Subcutaneous abdominal adipose tissue (tissue), 5 donors: ENCODE results near the gene C14orf93.

Source experiments
- H3K27ac ChIP-seq: one replicate; pipeline ENCODE4 v1.7.0; 2013; ENCODE audit warnings: low read depth, mild to moderate bottlenecking, inconsistent platforms, low read length, moderate library complexity
- H3K27me3 ChIP-seq, 5 donors: one replicate each; pipeline ENCODE4 v1.7.0; 2013; ENCODE audit warnings: low read length in 5 of 5, inconsistent platforms in 1 of 5; ENCODE audit not compliant: control insufficient read depth in 5 of 5, insufficient read depth in 4 of 5
- H3K36me3 ChIP-seq, 5 donors: one replicate each; pipeline ENCODE4 v1.7.0; 2013; ENCODE audit warnings: low read length in 5 of 5; ENCODE audit not compliant: control insufficient read depth in 5 of 5, insufficient read depth in 5 of 5
- H3K4me1 ChIP-seq, 5 donors: one replicate each; pipeline ENCODE4 v1.7.0; 2013; ENCODE audit warnings: low read length in 5 of 5, mild to moderate bottlenecking in 3 of 5, moderate library complexity in 1 of 5; ENCODE audit not compliant: control insufficient read depth in 5 of 5, insufficient read depth in 5 of 5
- H3K4me3 ChIP-seq, 5 donors: one replicate each; pipeline ENCODE4 v1.7.0; 2013; ENCODE audit warnings: low read length in 5 of 5, low read depth in 1 of 5
- H3K9ac ChIP-seq, 5 donors: one replicate each; pipeline ENCODE4 v1.7.0; 2013; ENCODE audit warnings: low read length in 5 of 5, mild to moderate bottlenecking in 4 of 5, moderate library complexity in 3 of 5
- H3K9me3 ChIP-seq, 5 donors: one replicate each; pipeline ENCODE4 v1.7.0; 2013; ENCODE audit warnings: low read length in 5 of 5; ENCODE audit not compliant: control insufficient read depth in 5 of 5
- donor health status: healthy.
- donor health status: healthy.
- donor health status: healthy.
- donor health status: healthy.
- donor health status: healthy.

C14orf93 gene

GRCh38 chr14:22995889-22996625 is 13.9 kb downstream of the C14orf93 start:
- Histone ChIP-seq H3K27ac (no peak overlapping the region), H3K9ac (no peak overlapping the region)

GRCh38 chr14:22994762-22995275 is 15.1 kb downstream of the C14orf93 start:
- Histone ChIP-seq H3K36me3 (peaks cover under 1 to 17% (median 5%) of the 10 kb centered on the region in 5 donors), H3K4me3 (no peak overlapping the region), H3K9ac (peak overlapping the region in 1 of 5 donors; percentile 14), H3K27ac (no peak overlapping the region), H3K9me3 (no peaks in the 10 kb centered on the region), H3K4me1 (peaks cover 0 to 6% (median 4%) of the 10 kb centered on the region in 5 donors), H3K27me3 (no peaks in the 10 kb centered on the region)

More at GRCh38 chr14:22995889-22996625, 13.9 kb downstream of the C14orf93 start:
- H3K36me3 ChIP-seq: peaks cover 0 to 14% (median 4%) of the 10 kb centered on the region in 5 donors
- H3K4me3 ChIP-seq: no peak overlapping the region
- no peaks in the 10 kb centered on the region for H3K27me3 ChIP-seq
- peaks cover 0 to 6% (median 4%) of the 10 kb centered on the region in 5 donors for H3K4me1 ChIP-seq
- no peaks in the 10 kb centered on the region for H3K9me3 ChIP-seq

DNA sequence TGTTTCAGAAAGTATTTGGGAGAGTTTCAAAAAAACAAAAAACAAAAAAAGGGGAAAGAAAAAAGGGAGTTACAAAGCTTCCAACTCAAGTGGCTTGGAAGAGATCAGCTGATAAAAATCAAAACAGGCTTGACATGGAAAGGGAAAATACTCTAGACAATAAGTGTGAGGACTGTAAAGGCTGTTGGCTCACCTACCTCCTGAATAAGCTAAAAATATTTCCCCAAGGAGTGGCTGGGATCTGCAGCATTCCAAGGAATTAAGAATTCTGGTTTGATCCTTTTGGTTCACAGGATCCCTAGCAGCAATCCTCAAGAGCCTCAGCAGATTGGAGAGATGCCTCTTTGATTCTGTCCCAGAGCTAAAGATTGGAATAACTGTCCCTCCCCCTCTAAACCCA is 16.4 kb downstream of the C14orf93 start:
- no peak overlapping the region for H3K9ac ChIP-seq
- H3K27me3 ChIP-seq: no peaks in the 10 kb centered on the region
- peaks cover 0 to 6% (median 4%) of the 10 kb centered on the region in 5 donors for H3K4me1 ChIP-seq
- no peak overlapping the region for H3K4me3 ChIP-seq
- H3K36me3 ChIP-seq: peaks cover 0 to 21% (median 3%) of the 10 kb centered on the region in 5 donors
- H3K27ac ChIP-seq: no peak overlapping the region
- H3K9me3 ChIP-seq: no peaks in the 10 kb centered on the region

GRCh38 chr14:22991852-22992251 is 18.1 kb downstream of the C14orf93 start:
- Histone ChIP-seq H3K9me3 (no peaks in the 10 kb centered on the region), H3K27ac (no peak overlapping the region), H3K9ac (no peak overlapping the region), H3K27me3 (no peaks in the 10 kb centered on the region), H3K4me1 (peaks cover 0 to 6% (median 4%) of the 10 kb centered on the region in 5 donors), H3K36me3 (peaks cover 0 to 26% (median 10%) of the 10 kb centered on the region in 5 donors), H3K4me3 (no peak overlapping the region)

- H3K4me3 ChIP-seq: no peak overlapping the region
- no peaks in the 10 kb centered on the region for H3K9me3 ChIP-seq
- peaks cover 0 to 22% (median 9%) of the 10 kb centered on the region in 5 donors for H3K36me3 ChIP-seq
- no peaks in the 10 kb centered on the region for H3K27me3 ChIP-seq
- no peak overlapping the region for H3K27ac ChIP-seq
- H3K9ac ChIP-seq: no peak overlapping the region
- peaks cover 0 to 12% (median 9%) of the 10 kb centered on the region in 5 donors for H3K4me1 ChIP-seq
Measured at GRCh38 chr14:22987291-22987690, 22.7 kb downstream of the C14orf93 start.

GRCh38 chr14:22986508-22987054 is 23.4 kb downstream of the C14orf93 start:
- Histone ChIP-seq H3K4me1 (peaks cover 0 to 19% (median 14%) of the 10 kb centered on the region in 5 donors), H3K9ac (no peak overlapping the region), H3K36me3 (peaks cover 0 to 22% (median 9%) of the 10 kb centered on the region in 5 donors), H3K27ac (no peak overlapping the region), H3K27me3 (no peaks in the 10 kb centered on the region), H3K9me3 (no peaks in the 10 kb centered on the region), H3K4me3 (no peak overlapping the region)

- Histone ChIP-seq H3K9me3 (no peaks in the 10 kb centered on the region), H3K27ac (no peak overlapping the region), H3K4me1 (peaks cover 0 to 24% (median 15%) of the 10 kb centered on the region in 5 donors), H3K27me3 (no peaks in the 10 kb centered on the region), H3K9ac (peak overlapping the region in 1 of 5 donors; percentile 19), H3K36me3 (peaks cover 0 to 22% (median 9%) of the 10 kb centered on the region in 5 donors), H3K4me3 (no peak overlapping the region)
Measured at GRCh38 chr14:22985894-22986507, 23.9 kb downstream of the C14orf93 start.

DNA sequence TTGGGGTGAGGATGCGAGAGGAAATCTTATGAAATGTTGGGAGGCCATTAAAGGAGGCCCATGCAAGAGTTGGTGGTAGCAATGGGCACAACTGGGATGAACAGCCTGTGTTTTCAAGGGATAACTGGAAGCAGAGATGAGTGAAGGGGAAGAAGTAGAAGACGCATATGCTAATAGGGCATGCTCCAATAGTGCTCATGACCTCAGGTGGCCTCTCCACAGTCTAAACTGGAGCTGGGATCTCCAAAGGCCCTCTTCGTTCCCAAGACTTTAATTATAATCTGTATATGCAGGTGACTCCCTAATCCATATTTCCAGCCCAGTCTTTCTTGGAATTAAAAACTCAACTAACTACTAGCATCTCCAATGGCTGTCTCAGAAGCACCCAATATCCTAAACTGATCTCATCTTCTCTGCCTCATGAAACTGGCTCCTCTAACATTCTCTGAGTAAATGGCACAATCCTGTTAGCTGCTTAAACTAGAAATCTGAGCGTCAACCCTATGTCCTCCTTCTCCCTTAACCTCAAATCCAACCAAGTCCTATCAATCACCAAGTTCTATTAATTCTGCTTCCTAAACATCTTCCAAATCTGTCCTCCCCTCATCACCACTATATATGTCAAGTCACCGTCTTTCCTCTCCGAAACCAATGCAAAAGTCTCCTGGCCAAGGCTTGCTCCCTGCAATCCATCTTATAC is 24.8 kb downstream of the C14orf93 start:
- H3K9ac ChIP-seq: no peak overlapping the region
- no peaks in the 10 kb centered on the region for H3K27me3 ChIP-seq
- no peak overlapping the region for H3K4me3 ChIP-seq
- peaks cover 0 to 32% (median 22%) of the 10 kb centered on the region in 5 donors for H3K4me1 ChIP-seq
- peaks cover 0 to 20% (median 9%) of the 10 kb centered on the region in 5 donors for H3K36me3 ChIP-seq
- H3K9me3 ChIP-seq: no peaks in the 10 kb centered on the region
- no peak overlapping the region for H3K27ac ChIP-seq

GRCh38 chr14:22982477-22983245 is 27.3 kb downstream of the C14orf93 start, which contains the start of gene AJUBA:
Gene AJUBA, minus strand, starts transcription at chr14:22982551. Its CDS starts 285 bp downstream, at chr14:22982266.
- H3K27me3 ChIP-seq: no peaks in the 10 kb centered on the region
- H3K9me3 ChIP-seq: no peaks in the 10 kb centered on the region
- peaks cover 0 to 52% (median 40%) of the 10 kb centered on the region in 5 donors for H3K4me1 ChIP-seq
- peak within 1 kb of the TSS; percentile 39 for H3K27ac ChIP-seq
- peaks cover 0 to 7% (median 5%) of the 10 kb centered on the region in 5 donors for H3K36me3 ChIP-seq
- H3K9ac ChIP-seq: peak within 1 kb of the TSS; percentile 30 to 76 (median 53)
- H3K4me3 ChIP-seq: peak within 1 kb of the TSS; percentile 82 to 93 (median 91)
